Bronchial epithelial cell (primary cell): ENCODE measurements around the gene RPAP2. TPM values are rescaled to one million over a fixed set of nuclear protein-coding genes. Genes with fewer than 3 reads are reported as not detected.

Source experiments
- DNase-seq: peaks from one replicate; pipeline ENCODE4 v3.0.0-alpha.2; 2010; ENCODE audit warnings: low read depth
- FAIRE-seq: peaks from 2 replicates; lab custom pipeline; 2011; peaks lifted over from hg19 to GRCh38; lab: Jason Lieb, UNC
- H3K27me3 ChIP-seq: 2 replicates; pipeline ENCODE4 v1.5.1; 2011; ENCODE audit warnings: low read length; ENCODE audit not compliant: control insufficient read depth, insufficient read depth
- H3K36me3 ChIP-seq: 2 replicates; pipeline ENCODE4 v1.5.1; 2011; ENCODE audit warnings: low read length; ENCODE audit not compliant: control insufficient read depth, insufficient read depth
- H3K4me3 ChIP-seq: 2 replicates; pipeline ENCODE4 v1.5.1; 2011; ENCODE audit warnings: mild to moderate bottlenecking, low read depth, low read length, control low read depth
- total RNA-seq: library from RNA; depleted of rRNA; stranded (reverse); fragments of >200 nt; gene quantifications from 2 replicates; pipeline ENCODE4 v1.2.1, GENCODE V29; 2014
- TF ChIP-seq, protein P1 (sequence below): IDR thresholded peaks from 2 replicates; pipeline ENCODE4 v1.5.1; 2011; ENCODE audit warnings: mild to moderate bottlenecking, moderate library complexity, low read length, control low read depth, inconsistent platforms; ENCODE audit not compliant: insufficient read depth, severe bottlenecking

Gene RPAP2
- total RNA-seq, 1 donor from 2014 or later: 4.7 TPM

DNA sequence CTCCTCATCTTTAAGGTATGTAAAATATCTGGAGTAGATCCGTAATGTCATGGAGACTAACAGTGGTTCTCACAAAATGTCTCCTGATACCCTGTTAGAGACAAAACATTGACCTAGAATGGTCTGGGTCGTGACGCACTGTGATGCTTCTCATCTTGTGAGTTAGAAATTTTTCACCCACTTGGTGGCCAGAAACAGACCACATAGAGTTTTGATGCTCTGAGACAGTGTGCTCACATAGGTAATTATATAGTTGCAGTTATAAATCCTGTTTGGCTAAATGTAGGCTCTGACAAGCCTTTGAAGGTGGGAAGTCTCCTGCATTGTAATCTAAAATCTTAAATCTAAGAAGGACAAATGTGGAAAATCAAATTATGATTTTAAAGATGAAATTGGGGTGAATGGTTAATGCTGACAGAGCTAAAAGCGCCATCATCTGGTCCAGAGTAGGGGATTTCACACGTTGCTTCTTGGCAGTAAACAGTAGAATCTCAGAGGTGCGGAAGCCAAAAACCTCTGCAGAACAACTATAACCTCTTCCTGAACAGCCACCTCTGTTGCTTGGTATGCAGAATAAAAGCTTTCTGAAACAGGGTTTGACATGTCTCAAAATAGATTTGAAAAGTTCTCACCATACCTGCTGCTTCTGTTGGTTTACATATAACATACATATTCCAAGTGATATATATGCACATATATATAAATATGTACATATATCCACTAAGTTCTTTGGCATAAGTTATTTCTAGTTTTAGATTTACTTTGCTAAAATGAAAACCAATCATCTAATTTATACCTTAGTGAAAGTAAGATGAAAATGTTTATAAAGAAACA, 17.1 kb downstream of the RPAP2 start:
- Histone ChIP-seq H3K27me3 (no peaks in the 10 kb centered on the region), H3K4me3 (no peak overlapping the region), H3K36me3 (no peaks in the 10 kb centered on the region)
- FAIRE-seq: no peak
- TF ChIP-seq, protein P1, sequence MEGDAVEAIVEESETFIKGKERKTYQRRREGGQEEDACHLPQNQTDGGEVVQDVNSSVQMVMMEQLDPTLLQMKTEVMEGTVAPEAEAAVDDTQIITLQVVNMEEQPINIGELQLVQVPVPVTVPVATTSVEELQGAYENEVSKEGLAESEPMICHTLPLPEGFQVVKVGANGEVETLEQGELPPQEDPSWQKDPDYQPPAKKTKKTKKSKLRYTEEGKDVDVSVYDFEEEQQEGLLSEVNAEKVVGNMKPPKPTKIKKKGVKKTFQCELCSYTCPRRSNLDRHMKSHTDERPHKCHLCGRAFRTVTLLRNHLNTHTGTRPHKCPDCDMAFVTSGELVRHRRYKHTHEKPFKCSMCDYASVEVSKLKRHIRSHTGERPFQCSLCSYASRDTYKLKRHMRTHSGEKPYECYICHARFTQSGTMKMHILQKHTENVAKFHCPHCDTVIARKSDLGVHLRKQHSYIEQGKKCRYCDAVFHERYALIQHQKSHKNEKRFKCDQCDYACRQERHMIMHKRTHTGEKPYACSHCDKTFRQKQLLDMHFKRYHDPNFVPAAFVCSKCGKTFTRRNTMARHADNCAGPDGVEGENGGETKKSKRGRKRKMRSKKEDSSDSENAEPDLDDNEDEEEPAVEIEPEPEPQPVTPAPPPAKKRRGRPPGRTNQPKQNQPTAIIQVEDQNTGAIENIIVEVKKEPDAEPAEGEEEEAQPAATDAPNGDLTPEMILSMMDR: no peak
- DNase-seq: no peak

DNA sequence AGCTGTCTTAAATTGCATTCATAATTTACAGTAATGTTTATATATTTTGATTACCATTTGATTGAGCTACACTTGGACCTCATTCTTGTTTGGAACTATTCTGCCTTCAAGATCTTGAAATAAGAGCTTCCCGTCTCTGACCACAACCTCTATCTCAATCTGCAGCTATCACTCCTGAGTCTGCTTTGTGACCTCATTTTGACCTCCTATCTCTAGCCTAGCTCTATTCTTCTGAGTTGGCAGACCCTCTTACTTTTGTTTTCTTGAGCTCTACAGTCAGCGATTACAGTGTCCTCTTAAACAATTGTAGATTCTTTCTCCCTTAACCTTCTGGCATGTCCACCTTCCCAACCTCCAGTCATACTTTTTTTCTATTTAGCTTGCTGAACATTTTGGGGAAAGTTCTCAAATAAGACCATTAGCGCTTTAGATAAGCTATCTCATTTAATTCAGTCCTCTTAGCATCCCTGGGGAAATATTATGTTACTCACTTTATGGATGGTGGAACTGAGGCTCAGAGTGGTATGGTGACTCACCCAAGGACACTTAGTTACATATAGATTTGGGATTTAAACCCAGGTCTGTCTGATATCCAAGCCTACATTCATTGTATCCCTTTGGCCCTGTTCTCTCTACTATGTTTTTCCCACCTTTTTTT, 19.1 kb downstream of the RPAP2 start:
- TF ChIP-seq, protein P1: no peak
- FAIRE-seq (no peak), DNase-seq (no peak)
- H3K4me3 ChIP-seq: no peak overlapping the region
- H3K27me3 ChIP-seq: no peaks in the 10 kb centered on the region
- no peaks in the 10 kb centered on the region for H3K36me3 ChIP-seq

DNA sequence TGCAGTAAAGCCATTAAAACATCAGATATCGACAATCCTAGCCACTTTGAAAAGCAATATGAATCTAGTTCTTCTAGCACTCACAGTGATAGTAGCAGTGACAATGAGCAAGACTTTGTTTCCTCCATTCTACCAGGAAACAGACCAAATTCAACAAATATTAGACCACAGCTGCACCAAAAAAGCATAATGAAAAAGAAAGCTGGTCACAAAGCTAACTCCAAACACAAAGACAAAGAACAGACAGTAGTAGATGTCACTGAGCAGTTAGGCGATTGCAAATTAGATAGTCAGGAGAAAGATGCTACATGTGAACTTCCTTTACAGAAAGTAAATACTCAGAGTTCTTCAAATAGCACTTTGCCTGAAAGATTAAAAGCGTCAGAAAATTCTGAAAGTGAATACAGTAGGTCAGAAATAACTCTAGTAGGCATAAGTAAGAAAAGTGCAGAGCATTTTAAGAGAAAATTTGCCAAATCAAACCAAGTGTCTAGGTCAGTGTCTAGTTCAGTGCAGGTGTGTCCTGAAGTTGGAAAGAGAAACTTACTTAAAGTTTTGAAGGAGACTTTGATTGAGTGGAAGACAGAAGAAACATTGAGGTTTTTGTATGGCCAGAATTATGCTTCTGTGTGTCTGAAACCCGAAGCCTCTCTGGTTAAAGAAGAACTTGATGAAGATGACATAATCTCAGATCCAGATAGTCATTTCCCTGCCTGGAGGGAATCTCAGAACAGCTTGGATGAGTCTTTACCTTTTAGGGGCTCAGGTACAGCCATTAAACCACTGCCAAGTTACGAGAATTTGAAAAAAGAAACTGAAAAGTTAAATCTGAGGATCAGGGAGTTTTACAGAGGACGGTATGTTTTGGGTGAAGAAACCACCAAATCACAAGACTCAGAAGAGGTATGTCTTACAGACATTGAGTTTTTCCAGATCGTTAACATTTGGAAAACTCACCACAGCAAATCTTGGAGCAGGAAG, 24.9 kb downstream of the RPAP2 start:
- Histone ChIP-seq H3K4me3 (no peak overlapping the region), H3K36me3 (no peaks in the 10 kb centered on the region), H3K27me3 (no peaks in the 10 kb centered on the region)
- no peak for FAIRE-seq
- TF ChIP-seq, protein P1: no peak
- DNase-seq: no peak

DNA sequence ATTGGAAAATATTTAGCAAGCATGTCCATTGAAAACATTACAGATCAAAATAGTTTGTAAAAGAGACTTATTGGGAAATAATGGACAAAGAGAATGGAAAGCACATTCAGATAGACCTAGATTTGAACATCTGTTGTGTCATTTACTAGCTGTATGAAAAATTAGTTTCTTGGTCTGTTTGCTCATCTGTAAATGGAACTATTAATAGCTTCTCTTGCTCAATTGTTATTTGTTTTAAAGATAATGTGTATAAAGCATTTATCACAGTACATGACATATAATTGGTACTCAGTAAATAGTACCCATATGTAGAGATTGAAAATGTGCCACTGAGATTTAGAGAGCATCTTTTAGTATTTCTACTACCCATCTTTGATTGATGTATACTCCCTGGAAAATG, 25.9 kb downstream of the RPAP2 start:
- FAIRE-seq (no peak), DNase-seq (no peak)
- TF ChIP-seq, protein P1: no peak
- no peaks in the 10 kb centered on the region for H3K36me3 ChIP-seq
- H3K4me3 ChIP-seq: no peak overlapping the region
- H3K27me3 ChIP-seq: no peaks in the 10 kb centered on the region

DNA sequence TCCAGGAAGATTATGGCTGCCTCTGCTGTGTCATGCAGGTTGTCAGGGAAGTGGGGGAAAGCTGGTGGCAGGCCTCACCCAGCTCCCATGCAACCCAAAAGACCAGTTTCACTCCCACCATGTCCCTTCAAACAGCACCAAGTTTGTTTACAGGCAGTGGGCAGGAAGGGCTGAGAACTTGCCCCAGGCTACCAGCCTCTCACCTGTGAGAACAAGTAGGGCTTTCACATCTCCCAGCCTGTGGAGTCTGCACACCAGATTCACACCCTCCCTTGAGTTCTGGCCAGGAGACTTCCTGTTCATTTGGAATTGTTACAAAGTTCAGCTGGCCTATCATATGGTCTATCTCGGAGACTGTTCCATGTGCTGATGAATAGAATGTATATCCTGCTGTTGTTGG, 27.8 kb downstream of the RPAP2 start:
- FAIRE-seq (no peak), DNase-seq (peak; percentile 90)
- TF ChIP-seq, protein P1: no peak
- no peaks in the 10 kb centered on the region for H3K36me3 ChIP-seq
- H3K27me3 ChIP-seq: no peaks in the 10 kb centered on the region
- no peak overlapping the region for H3K4me3 ChIP-seq
